NCI-H82 treated with DMSO at 0.1 percent for 48 hours (cell line): ENCODE results near the gene HGD.
"Not testable (repeated sequence)": the region's sequence is repeated elsewhere in the genome, so short reads cannot be mapped to it uniquely, and the experiment has no call there.

Experiments
- DNase-seq: peaks from one replicate; lab custom pipeline; 2025; ENCODE audit not compliant: unreplicated experiment; lab: John Stamatoyannopoulos, UW

The HGD gene

DNA sequence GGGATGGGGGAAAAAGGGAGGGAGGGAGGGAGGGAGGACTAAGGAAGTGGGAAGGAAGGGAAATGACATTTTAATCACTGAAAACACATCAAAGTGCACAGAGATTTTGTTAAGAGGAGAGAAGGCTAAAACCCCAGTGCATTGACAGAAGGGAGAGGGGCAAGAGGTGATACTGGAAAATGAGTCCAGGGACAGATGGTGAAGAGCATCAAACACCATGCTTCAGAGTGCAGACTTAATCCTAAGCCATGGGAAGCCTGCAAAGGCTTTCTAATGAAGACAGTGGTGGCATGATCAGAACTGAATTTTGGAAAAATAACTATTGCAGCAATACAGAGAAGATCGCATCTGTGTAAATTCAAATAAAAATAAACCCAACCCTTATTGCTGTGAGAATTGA, 41.8 kb downstream of the HGD start:
- DNase-seq = peak; percentile 93

- not testable (repeated sequence) for DNase-seq
Measured at GRCh38 chr3:120638820-120639219, 43.2 kb downstream of the HGD start.

DNA sequence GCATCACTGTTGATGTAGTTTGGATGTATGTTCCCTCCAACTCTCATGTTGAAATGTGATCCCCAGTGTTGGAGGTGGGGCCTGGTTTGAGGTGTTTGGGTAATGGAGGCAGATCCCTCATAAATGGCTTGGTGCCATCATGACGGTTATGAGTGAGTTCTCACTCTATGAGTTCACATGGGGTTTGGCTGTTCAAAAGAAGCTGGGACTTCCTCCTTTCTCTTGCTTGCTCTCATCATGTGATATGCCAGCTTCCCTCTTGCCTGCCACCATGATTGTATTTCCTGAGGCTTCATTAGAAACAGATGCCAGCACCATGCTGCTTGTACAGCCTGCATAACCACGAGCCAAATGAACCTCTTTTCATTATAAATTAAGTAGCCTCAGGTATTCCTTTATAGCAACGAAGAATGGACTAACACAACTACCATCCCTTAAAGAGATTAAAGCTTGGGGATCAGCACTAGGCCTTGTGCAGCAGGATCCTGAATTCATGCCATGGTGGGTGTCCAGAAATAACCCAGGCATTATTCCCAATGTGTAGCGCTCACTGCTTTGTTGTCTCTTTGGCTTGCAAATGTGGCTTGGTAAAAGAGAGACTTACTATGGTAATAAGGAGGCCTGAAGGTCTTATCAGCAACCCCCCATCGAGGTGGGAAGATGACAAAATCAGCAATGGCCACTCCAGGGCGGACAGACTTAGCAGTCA, 44.0 kb downstream of the HGD start:
- DNase-seq = no peak

DNA sequence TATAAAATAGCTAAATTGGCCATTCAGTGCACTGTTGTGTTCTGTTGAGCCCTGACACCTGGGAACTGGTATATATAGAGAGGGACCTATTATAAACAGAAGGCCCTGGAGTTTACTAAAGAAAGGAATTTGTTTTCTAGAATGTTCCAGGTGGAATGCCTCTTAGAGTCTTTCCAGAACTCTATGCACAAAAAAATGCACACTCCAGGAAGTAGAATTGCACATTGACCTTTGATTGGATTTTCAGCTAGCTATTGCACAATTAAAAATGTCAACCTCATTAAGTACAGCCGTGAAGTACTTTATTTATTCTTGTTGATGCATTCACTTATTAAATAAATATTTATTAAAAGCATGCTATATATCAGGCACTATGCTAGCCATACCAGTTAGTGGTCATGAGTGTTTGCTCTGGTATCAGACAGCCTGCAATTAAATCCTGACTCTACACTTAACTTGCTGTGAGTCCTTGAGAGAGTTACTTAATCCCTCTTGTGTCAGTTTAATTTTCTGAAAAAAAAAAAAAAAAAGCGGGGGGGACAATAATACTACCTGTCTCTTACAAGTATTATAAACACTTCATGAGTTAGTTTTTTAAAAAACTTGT, 45.1 kb downstream of the HGD start:
- DNase-seq = no peak

DNA sequence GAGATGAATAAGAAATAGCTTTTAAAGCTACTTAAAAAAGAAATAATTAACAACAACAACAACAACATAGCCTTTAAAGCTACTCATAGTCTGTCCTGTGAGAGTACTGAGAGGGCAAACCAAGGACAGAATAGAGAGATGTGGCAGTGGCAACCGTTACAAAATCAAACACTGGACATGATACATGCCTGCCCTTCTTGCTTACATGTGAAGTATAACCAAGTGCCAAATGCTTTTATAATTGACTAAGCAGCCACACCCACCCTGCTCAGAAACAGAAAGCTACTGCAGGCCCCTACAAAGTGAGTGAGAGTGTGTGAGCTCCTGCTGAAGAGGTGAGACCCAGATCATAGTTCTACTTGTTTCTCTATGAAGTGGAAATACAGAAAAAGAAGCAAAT, 47.5 kb downstream of the HGD start:
- no peak for DNase-seq

DNA sequence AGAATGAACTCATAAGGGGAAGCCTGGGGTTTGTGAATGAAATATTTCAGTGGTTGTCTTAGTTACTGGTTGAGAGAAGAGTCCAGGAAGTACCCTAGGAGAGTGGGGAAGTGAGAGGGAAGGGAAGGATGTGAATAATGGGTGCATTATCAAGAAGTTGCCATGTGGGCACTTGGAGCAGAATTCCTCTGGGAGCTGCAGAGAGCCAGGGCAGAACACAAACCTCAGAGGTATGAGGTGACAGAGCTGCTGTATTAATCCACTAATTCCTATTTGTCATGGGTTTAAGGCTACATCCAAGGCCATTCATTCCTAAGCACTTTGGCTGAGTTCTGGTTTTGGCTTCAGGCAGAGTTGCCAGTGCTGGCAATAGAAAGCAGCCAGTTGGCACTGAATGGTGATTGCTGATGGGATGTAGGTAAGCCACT, 56.9 kb downstream of the HGD start:
- DNase-seq = peak; percentile 39

GRCh38 chr3:120623727-120624093, 58.3 kb downstream of the HGD start:
- DNase-seq = no peak

GRCh38 chr3:120622870-120623726, 58.9 kb downstream of the HGD start:
- DNase-seq = no peak

GRCh38 chr3:120622457-120622856, 59.6 kb downstream of the HGD start:
- no peak for DNase-seq

GRCh38 chr3:120616745-120617144, 65.3 kb downstream of the HGD start:
- DNase-seq = not testable (repeated sequence)

DNA sequence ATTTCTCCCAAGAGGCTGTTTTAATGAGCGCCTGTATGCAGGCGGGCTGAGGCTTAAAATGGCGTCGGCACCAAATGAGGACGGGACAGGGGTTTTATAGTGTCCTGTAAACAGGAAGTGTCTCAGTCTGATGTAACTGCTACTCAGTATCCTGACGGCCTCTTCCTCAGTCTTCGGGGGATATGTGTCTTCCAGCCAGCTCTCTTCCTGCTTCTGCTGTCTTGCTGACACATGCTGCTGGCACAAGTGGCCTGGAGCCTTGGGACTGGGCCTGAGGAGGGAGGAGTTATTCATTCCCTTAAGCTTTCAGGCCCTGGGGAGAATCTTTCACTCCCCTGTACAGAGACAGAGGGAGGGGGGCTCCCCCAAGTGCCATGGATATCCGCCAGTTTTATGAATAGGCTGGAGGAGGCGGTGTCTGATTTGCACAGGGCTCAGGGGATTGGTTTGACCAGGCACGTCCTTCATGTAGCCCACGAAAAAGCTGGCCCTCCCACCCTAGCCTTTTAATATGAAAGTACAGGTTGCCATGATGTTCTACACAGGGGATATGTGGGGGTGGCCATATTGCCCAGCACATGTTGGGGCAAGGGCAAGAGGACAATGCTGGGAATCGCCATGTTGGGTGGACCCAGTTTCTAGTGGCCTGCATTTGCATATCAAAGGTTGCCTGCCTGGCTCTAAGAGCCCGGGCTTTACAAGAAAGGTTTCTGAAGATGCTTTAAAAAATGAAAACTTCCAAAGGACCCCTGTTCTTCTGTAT, 66.0 kb downstream of the HGD start:
- DNase-seq = no peak

DNA sequence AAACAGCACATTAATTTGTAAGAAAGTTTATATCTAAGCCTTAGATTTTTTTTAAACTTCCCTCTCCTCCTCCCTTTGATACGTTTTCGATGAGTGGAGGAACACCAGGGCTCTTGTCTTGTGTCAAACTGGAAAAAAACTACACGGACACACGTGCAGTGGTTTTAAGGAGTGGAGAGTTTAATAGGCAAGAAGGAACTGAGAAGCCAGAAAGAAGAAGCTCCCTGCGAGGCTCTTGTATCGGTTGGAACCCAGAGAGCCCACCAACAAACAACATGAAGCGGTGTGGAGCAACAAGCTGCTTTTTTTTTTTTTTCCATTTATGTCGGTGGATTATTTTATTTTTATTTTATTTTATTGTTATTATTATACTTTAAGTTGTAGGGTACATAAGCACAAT, 67.3 kb downstream of the HGD start:
- no peak for DNase-seq

- peak; percentile 67 for DNase-seq
Measured at GRCh38 chr3:120608506-120608905, 73.5 kb downstream of the HGD start.

DNA sequence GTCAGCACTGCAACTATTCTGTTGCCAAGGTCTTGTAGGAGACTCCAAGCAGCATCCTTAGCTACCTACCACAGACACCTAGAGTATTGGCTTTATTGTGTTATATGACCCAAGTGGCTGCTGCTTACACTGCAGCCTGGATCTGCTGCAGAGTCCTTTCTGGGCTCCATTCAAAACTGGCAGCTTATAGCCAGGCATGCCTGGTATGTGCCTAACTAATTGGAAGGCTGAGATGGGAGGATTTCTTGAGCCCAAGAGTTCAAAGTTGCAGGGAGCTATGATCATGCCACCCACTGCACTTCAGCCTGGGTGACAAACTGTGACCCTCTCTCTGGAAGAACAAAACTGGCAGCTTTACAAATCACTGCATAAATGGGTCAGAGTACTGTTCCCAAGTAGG, 77.3 kb downstream of the HGD start:
- DNase-seq = no peak

- DNase-seq = peak; percentile 93
Measured at GRCh38 chr3:120604382-120604781, 77.7 kb downstream of the HGD start.

DNA sequence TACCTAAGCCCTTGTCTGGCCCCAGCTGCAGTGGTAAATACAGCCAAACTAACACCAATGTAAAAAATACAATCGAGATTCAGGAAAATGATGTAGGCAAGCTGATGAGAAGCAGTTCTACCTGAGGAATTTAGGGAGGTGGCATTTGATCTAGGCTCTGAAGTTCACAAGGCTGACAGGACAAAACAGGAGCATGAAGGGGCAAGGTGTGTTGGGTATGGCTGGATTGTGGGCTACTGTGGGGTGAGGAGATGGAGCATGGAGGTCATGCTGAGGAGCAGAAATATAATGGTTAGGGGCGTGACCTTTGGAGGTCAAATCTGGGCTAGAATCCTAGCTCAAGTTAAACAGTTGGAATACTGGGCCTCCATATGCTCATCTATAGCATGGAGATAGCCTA, 79.4 kb downstream of the HGD start:
- no peak for DNase-seq

GRCh38 chr3:120601554-120601953, 80.5 kb downstream of the HGD start:
- DNase-seq = no peak

GRCh38 chr3:120599211-120599610, 82.8 kb downstream of the HGD start:
- DNase-seq = no peak

DNA sequence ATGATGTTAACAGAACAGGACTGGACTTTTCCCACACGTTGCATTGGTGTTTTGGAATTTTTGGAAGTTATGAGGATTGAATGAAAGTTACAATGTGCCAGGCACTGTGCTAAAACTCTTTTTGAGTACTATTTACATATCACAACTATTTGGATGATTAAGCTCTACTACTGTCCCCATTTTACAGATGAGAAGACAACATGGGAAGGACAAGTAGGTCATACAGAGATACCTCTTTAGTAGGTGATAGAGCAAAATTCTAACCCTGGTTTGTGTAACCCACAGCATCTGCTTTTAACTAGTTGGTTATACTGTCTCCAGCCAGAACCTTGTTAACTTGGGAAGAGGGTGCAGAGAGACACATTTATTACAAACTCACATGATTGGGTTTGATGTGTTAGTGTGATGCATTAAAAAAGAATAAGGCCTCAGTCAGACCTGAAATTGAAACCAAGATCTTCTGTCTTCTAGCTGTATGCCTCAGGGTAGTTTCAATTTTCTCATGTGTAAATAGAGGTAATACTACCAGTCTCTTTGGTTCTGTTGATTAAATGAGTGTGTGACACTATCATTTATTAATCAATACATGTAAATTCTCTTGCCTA, 84.5 kb downstream of the HGD start:
- no peak for DNase-seq

GRCh38 chr3:120596853-120597223, 85.2 kb downstream of the HGD start:
- no peak for DNase-seq
